ENCODE data around the gene DERL2. TPM values are rescaled to one million over a fixed set of nuclear protein-coding genes. Genes with fewer than 3 reads are reported as not detected.

The DERL2 gene
- total RNA-seq, 1 donor: 31.5 TPM

DNA sequence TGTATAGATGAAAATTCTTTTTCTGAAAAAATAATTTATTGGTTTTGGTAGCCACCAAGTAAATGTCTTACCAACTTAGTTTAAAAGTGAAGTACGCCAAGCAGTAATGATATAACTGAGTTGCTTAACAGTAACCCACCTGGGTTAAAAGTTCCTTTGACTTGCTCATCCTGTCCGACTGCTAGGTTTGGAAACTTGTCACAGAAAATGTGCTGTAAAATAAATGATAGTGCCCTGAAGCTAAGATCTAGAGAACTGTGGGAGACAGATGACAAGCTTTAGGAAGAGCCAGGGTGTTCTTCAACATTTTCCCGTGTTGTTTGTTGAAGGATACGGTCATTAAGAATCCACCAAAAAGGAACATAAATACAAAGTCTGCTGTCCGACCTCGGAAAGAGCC lies 5.0 kb downstream of the DERL2 start:
- peaks cover 16% of the 10 kb centered on the region for H3K4me1 ChIP-seq (ENCODE audit: insufficient read depth, low read length)
- no peaks in the 10 kb centered on the region for H3K27me3 ChIP-seq (ENCODE audit: insufficient read depth, low read length)
- no peak overlapping the region for H3K4me3 ChIP-seq (ENCODE audit: insufficient read depth, low read length)
- H4K20me1 ChIP-seq (ENCODE audit: insufficient read depth, low read length): no peaks in the 10 kb centered on the region
- no peaks in the 10 kb centered on the region for H3K9me3 ChIP-seq (ENCODE audit: low read depth, low read length)
- H2AFZ ChIP-seq (ENCODE audit: low read length): no peak overlapping the region
- H3K79me2 ChIP-seq (ENCODE audit: insufficient read depth, low read length): peaks cover 78% of the 10 kb centered on the region
- TF ChIP-seq, protein P1, sequence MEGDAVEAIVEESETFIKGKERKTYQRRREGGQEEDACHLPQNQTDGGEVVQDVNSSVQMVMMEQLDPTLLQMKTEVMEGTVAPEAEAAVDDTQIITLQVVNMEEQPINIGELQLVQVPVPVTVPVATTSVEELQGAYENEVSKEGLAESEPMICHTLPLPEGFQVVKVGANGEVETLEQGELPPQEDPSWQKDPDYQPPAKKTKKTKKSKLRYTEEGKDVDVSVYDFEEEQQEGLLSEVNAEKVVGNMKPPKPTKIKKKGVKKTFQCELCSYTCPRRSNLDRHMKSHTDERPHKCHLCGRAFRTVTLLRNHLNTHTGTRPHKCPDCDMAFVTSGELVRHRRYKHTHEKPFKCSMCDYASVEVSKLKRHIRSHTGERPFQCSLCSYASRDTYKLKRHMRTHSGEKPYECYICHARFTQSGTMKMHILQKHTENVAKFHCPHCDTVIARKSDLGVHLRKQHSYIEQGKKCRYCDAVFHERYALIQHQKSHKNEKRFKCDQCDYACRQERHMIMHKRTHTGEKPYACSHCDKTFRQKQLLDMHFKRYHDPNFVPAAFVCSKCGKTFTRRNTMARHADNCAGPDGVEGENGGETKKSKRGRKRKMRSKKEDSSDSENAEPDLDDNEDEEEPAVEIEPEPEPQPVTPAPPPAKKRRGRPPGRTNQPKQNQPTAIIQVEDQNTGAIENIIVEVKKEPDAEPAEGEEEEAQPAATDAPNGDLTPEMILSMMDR (IDR thresholded peaks at IDR 0.05; ENCODE audit: extremely low read depth, low read depth, low read length): no peak
- H3K27ac ChIP-seq (ENCODE audit: low read depth, low read length): no peak overlapping the region
- no peak for DNase-seq (ENCODE audit: insufficient read length, low spot score, missing footprints)
- peaks cover 86% of the 10 kb centered on the region for H3K36me3 ChIP-seq (ENCODE audit: insufficient read depth, low read length)
- H3K4me2 ChIP-seq (ENCODE audit: insufficient read depth, low read length): no peak overlapping the region

DNA sequence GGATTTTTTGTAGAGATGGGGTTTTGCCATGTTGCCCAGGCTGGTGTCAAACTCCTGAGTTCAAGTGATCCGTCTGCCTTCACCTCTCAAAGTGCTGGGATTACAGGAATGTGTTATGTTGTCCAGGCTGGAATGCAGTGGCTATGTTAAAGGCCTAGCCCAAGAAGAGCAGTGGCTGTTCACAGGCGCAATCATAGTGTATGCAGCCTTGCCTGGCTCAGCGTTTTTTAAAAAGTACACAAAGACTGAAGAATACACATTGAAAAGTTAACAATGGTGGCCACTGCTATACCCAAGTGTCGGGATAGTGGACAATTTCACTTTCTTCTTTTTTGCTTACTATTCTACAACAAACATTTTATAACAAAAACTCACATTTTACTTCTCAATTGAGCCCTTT lies 7.0 kb downstream of the DERL2 start:
- Histone ChIP-seq H3K4me3 (ENCODE audit: insufficient read depth, low read length) (no peak overlapping the region), H3K36me3 (ENCODE audit: insufficient read depth, low read length) (peaks cover 92% of the 10 kb centered on the region), H3K27me3 (ENCODE audit: insufficient read depth, low read length) (no peaks in the 10 kb centered on the region), H4K20me1 (ENCODE audit: insufficient read depth, low read length) (no peaks in the 10 kb centered on the region), H3K27ac (ENCODE audit: low read depth, low read length) (no peak overlapping the region), H3K4me1 (ENCODE audit: insufficient read depth, low read length) (peaks cover 3% of the 10 kb centered on the region), H3K4me2 (ENCODE audit: insufficient read depth, low read length) (no peak overlapping the region), H3K79me2 (ENCODE audit: insufficient read depth, low read length) (peaks cover 58% of the 10 kb centered on the region), H3K9me3 (ENCODE audit: low read depth, low read length) (no peaks in the 10 kb centered on the region), H2AFZ (ENCODE audit: low read length) (no peak overlapping the region)
- DNase-seq (ENCODE audit: insufficient read length, low spot score, missing footprints): no peak
- TF ChIP-seq, protein P1 (IDR thresholded peaks at IDR 0.05; ENCODE audit: extremely low read depth, low read depth, low read length): no peak

GRCh38 chr17:5473906-5474305 lies 12.1 kb downstream of the DERL2 start:
- DNase-seq (ENCODE audit: insufficient read length, low spot score, missing footprints): no peak
- no peaks in the 10 kb centered on the region for H4K20me1 ChIP-seq (ENCODE audit: insufficient read depth, low read length)
- no peaks in the 10 kb centered on the region for H3K27me3 ChIP-seq (ENCODE audit: insufficient read depth, low read length)
- H3K4me1 ChIP-seq (ENCODE audit: insufficient read depth, low read length): no peaks in the 10 kb centered on the region
- no peaks in the 10 kb centered on the region for H3K9me3 ChIP-seq (ENCODE audit: low read depth, low read length)
- no peak overlapping the region for H2AFZ ChIP-seq (ENCODE audit: low read length)
- no peak overlapping the region for H3K27ac ChIP-seq (ENCODE audit: low read depth, low read length)
- H3K4me2 ChIP-seq (ENCODE audit: insufficient read depth, low read length): no peak overlapping the region
- no peak overlapping the region for H3K4me3 ChIP-seq (ENCODE audit: insufficient read depth, low read length)
- TF ChIP-seq, protein P1 (IDR thresholded peaks at IDR 0.05; ENCODE audit: extremely low read depth, low read depth, low read length): no peak
- H3K79me2 ChIP-seq (ENCODE audit: insufficient read depth, low read length): peaks cover 16% of the 10 kb centered on the region
- peaks cover 53% of the 10 kb centered on the region for H3K36me3 ChIP-seq (ENCODE audit: insufficient read depth, low read length)

DNA sequence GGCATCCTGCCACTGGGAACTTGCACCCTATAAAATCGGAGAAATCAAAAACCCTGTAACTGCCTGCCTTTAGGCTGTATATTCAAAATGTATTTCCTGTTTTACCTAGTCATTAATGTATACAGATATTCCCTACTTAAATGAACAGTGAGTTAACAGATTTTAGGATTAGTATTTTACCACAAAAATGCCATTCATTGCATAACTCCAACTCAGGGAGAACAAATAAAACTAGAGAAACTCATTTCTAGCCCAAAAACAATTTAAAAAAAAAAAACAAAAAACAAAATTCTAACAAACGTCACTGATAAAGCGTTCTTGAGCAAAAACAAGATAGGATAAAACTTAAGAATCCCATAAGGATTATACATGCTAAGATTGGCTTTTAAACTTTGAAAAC lies 13.5 kb downstream of the DERL2 start:
- DNase-seq (ENCODE audit: insufficient read length, low spot score, missing footprints): no peak

More for the DNA sequence above, 13.5 kb downstream of the DERL2 start:
- H3K27me3 ChIP-seq (ENCODE audit: insufficient read depth, low read length): no peaks in the 10 kb centered on the region
- no peaks in the 10 kb centered on the region for H3K9me3 ChIP-seq (ENCODE audit: low read depth, low read length)
- H3K4me3 ChIP-seq (ENCODE audit: insufficient read depth, low read length): no peak overlapping the region
- H4K20me1 ChIP-seq (ENCODE audit: insufficient read depth, low read length): no peaks in the 10 kb centered on the region
- H2AFZ ChIP-seq (ENCODE audit: low read length): no peak overlapping the region
- H3K36me3 ChIP-seq (ENCODE audit: insufficient read depth, low read length): peaks cover 39% of the 10 kb centered on the region
- H3K27ac ChIP-seq (ENCODE audit: low read depth, low read length): no peak overlapping the region
- no peak overlapping the region for H3K4me2 ChIP-seq (ENCODE audit: insufficient read depth, low read length)
- no peaks in the 10 kb centered on the region for H3K4me1 ChIP-seq (ENCODE audit: insufficient read depth, low read length)
- peaks cover 20% of the 10 kb centered on the region for H3K79me2 ChIP-seq (ENCODE audit: insufficient read depth, low read length)
- TF ChIP-seq, protein P1 (IDR thresholded peaks at IDR 0.05; ENCODE audit: extremely low read depth, low read depth, low read length): no peak
